ENCODE results near the gene POLRMT. TPM values are rescaled to one million over a fixed set of nuclear protein-coding genes. Genes with fewer than 3 reads are reported as not detected.
A peak's percentile ranks its signal among the peaks of the same experiment; 100 is the strongest.
"Not testable (repeated sequence)": the region's sequence is repeated elsewhere in the genome, so short reads cannot be mapped to it uniquely, and the experiment has no call there.

Gene POLRMT
- total RNA-seq, 1 donor: 22.0 TPM

DNA sequence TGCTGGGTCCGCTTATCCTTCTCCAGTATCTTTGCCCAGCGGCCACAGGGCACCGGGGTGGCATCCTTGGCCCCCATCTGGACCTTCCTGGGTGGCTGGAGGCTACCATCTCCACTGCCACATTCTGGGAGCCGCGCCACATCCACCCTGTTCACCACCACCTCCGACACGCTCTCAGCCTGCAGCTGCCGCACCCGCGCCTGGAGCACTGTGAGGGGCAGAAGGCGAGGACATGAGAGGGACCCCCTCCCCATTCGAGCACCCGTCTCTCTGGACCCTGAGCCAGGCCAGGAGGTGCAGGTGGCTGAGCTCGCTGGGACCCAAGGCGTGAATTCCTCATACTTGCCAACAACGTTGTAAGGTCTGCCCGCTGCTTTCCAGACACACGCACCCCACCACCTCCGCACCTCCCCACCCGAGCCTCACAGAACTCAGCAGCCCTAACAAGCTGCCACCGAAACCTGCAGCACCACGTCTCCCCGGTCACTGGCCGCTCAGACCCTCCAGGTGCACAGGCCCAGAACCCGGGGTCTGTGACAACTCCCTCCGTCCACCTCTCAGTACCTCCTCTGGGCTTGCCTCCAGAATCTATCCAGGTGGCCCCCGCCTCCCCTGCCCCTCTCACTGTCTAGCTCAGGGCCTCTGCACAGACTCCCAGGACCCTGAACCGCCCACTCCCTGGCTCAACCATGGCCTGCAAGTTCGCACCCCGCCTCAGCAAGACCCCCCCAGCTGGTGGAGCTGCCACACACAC, 3.2 kb downstream of the POLRMT start:
- no peak overlapping the region for H3K4me3 ChIP-seq (ENCODE audit: low read depth, low read length)
- no peak for TF ChIP-seq CTCF (IDR thresholded peaks at IDR 0.05; ENCODE audit: insufficient read depth, low read length)
- DNase-seq (ENCODE audit: low read depth): no peak

GRCh38 chr19:629515-629914, 3.8 kb downstream of the POLRMT start:
- not testable (repeated sequence) for DNase-seq (ENCODE audit: low read depth); H3K4me3 ChIP-seq (ENCODE audit: low read depth, low read length)

DNA sequence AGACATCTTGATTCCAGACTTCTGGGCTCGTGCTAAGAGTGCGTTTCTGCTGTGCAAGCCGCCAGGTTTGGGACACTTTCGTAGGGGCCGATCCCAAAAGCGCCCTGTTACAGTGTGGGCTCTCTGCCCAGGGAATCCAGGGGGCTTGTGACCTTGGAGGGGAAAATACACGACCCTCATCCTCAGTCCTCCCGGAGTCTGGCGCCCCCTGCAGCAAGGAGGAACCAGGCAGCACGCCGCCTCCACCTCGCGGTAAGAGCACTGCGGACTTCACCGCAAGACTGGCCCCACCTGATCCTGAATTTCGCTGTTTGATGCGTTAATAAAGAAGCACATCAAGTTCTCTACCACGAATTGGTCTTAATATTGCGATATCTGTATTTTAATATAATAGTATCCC, 5.2 kb downstream of the POLRMT start:
- peak; percentile 37 for TF ChIP-seq CTCF (IDR thresholded peaks at IDR 0.05; ENCODE audit: insufficient read depth, low read length)
- H3K4me3 ChIP-seq (ENCODE audit: low read depth, low read length): no peak overlapping the region
- DNase-seq (ENCODE audit: low read depth): no peak

DNA sequence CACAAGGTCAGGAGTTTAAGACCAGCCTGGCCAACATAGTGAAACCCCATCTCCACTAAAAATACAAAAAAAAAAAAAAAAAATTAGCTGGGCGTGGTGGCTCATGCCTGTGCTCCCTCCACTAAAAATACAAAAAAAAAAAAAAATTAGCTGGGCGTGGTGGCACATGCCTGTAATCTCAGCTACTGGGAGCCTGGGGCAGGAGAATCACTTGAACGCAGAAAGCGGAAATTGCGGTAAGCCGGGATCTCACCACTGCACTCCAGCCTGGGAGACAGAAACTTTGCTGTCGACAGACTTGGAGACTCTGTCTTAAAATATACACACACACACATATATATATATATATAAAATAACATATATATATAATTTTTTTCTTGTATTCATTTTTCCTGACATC, 6.8 kb downstream of the POLRMT start:
- not testable (repeated sequence) for H3K4me3 ChIP-seq (ENCODE audit: low read depth, low read length); DNase-seq (ENCODE audit: low read depth)

GRCh38 chr19:625257-625656, 8.1 kb downstream of the POLRMT start:
- no peak overlapping the region for H3K4me3 ChIP-seq (ENCODE audit: low read depth, low read length)
- TF ChIP-seq CTCF (IDR thresholded peaks at IDR 0.05; ENCODE audit: insufficient read depth, low read length): no peak
- DNase-seq (ENCODE audit: low read depth): no peak

- H3K4me3 ChIP-seq (ENCODE audit: low read depth, low read length): no peak overlapping the region
- TF ChIP-seq CTCF (IDR thresholded peaks at IDR 0.05; ENCODE audit: insufficient read depth, low read length): no peak
- no peak for DNase-seq (ENCODE audit: low read depth)
Observed at GRCh38 chr19:624433-625109, 8.8 kb downstream of the POLRMT start.

- DNase-seq (ENCODE audit: low read depth): peak; percentile 24
- no peak for TF ChIP-seq CTCF (IDR thresholded peaks at IDR 0.05; ENCODE audit: insufficient read depth, low read length)
- no peak overlapping the region for H3K4me3 ChIP-seq (ENCODE audit: low read depth, low read length)
Observed at GRCh38 chr19:623974-624373, 9.4 kb downstream of the POLRMT start.

All from fibroblast of the aortic adventitia (primary cell).